CD4-positive, alpha-beta T cell treated with Interleukin-21 for 1 hour (primary cell): ENCODE results near the gene ZFYVE19.
"Not testable (repeated sequence)": the region's sequence is repeated elsewhere in the genome, so short reads cannot be mapped to it uniquely, and the experiment has no call there.

ENCODE experiments used
- DNase-seq: peaks from one replicate; pipeline ENCODE4 v3.0.0-alpha.2; 2020

ZFYVE19 gene

GRCh38 chr15:40852529-40852928 is 45.6 kb downstream of the ZFYVE19 start:
- DNase-seq, result no peak

GRCh38 chr15:40853241-40853890 is 46.5 kb downstream of the ZFYVE19 start:
- no peak for DNase-seq

DNA sequence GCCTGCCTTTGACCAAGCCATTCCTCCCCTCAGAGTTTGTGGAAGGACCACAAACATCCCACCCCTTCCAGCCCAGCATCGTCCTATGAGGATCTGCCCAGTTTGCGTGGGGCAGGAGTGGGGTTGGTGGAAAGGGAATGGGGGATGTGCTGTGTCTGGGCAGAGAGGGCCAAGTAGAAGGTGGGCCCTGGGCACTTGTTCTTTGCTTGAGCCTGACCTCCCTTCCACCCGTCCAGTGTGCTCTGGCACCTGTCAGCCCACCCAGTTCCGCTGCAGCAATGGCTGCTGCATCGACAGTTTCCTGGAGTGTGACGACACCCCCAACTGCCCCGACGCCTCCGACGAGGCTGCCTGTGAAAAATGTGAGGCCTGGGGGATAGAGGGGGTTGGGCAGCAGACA is 47.3 kb downstream of the ZFYVE19 start:
- no peak for DNase-seq

- no peak for DNase-seq
Observed at GRCh38 chr15:40855706-40856234, 48.9 kb downstream of the ZFYVE19 start.

GRCh38 chr15:40856746-40857145 is 49.9 kb downstream of the ZFYVE19 start:
- DNase-seq, result no peak

- DNase-seq, result peak; percentile 83
Observed at GRCh38 chr15:40857601-40858341, 50.9 kb downstream of the ZFYVE19 start.

DNA sequence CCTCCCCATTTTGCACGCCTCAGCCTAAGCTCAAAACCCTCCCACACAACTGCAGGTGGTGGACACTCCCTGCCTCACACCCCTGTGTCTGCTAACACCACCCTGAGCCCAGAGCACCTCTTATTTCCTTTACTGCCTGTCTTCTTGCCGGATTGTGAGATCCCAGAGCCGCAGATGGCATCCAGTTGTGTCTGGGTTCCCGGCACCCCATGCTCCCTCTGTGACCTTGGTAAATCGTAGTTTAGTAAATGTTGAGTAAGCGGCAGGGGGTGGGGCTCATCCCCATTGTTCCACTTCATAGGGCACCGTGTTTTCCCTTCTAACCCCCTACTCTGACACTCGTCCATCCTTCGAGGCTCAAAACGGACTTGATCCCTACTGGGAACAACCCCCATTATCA is 51.8 kb downstream of the ZFYVE19 start:
- DNase-seq, result no peak

- DNase-seq, result peak; percentile 81
Observed at GRCh38 chr15:40859206-40859851, 52.4 kb downstream of the ZFYVE19 start.

DNA sequence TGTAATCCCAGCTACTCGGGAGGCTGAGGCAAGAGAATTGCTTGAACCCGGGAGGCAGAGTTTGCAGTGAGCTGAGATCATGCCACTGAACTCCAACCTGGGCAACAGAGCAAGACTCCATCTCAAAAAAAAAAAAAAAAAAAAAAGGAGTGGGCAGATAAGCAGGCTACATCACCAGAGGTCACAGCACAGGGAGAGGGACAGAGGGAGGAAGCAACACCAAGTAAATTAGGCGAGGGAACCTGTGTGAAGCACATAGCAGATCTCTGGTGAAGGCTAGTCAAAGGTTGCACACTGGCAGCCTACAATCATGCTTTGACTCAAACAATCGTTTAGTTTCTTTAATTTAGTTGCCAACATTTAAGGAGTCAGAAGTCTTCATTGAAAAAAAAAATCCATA is 54.3 kb downstream of the ZFYVE19 start:
- not testable (repeated sequence) for DNase-seq

- no peak for DNase-seq
Observed at GRCh38 chr15:40863660-40864270, 56.9 kb downstream of the ZFYVE19 start.
